Right lobe of liver (tissue), 4 donors: ENCODE data around the gene GNAQ.

ENCODE experiments used
- POLR2A ChIP-seq: fragments of 450-650 bp; IDR thresholded peaks from one replicate; pipeline ENCODE4 v1.6.1; 2017; ENCODE audit warnings: antibody characterized with exemption, mild to moderate bottlenecking
- TF ChIP-seq, protein P1 (sequence below), 4 donors: fragments of 200-600 bp in 3 of 4; fragments of 450-650 bp in 1 of 4; IDR thresholded peaks; one replicate each; pipeline versions ENCODE4 v1.5.1 to v1.8.0; 2016 to 2022; ENCODE audit warnings: antibody characterized with exemption in 4 of 4, mild to moderate bottlenecking in 2 of 4
- donor health status: DM: no; HTN: no; CAD: no.
- donor health status: DM: no; HTN: no; CAD: no.
- donor health status: DM: no; HTN: yes; CAD: no.

DNA sequence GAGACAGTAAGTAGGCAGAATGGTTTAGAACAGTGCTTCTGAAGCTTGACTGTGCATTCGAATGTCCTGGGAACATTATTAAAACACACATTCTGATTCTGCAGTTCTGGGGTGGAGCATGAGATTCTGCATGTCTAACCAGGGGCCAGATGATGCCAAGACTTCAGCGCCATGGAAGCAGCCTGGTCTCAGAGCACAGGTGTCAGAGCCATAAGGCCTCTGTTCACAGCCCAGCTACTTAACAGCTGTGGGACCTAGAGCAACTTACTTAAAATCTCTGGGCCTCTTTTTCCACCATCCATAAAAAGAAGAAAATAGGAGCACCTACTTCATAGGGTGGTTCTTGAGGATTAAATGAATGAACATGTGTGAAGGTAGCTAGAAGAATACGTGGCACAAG lies 84.0 kb downstream of the GNAQ start:
- TF ChIP-seq, protein P1, sequence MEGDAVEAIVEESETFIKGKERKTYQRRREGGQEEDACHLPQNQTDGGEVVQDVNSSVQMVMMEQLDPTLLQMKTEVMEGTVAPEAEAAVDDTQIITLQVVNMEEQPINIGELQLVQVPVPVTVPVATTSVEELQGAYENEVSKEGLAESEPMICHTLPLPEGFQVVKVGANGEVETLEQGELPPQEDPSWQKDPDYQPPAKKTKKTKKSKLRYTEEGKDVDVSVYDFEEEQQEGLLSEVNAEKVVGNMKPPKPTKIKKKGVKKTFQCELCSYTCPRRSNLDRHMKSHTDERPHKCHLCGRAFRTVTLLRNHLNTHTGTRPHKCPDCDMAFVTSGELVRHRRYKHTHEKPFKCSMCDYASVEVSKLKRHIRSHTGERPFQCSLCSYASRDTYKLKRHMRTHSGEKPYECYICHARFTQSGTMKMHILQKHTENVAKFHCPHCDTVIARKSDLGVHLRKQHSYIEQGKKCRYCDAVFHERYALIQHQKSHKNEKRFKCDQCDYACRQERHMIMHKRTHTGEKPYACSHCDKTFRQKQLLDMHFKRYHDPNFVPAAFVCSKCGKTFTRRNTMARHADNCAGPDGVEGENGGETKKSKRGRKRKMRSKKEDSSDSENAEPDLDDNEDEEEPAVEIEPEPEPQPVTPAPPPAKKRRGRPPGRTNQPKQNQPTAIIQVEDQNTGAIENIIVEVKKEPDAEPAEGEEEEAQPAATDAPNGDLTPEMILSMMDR (IDR thresholded peaks at IDR 0.05), result no peak
- TF ChIP-seq POLR2A, result no peak
